PC-9 (cell line): Measurements from ENCODE around the gene SYT2.

Experiments
- EZH2 ChIP-seq: fragments of 200-600 bp; sonication (generic); IDR thresholded peaks from 2 replicates; pipeline ENCODE4 v1.8.0; 2017; ENCODE audit warnings: antibody characterized with exemption, low read depth
- TF ChIP-seq, protein P1 (sequence below): fragments of 200-600 bp; sonication (generic); conservative IDR thresholded peaks from 2 replicates; pipeline ENCODE4 v1.6.1; 2017; ENCODE audit warnings: mixed run types, antibody characterized with exemption, mild to moderate bottlenecking, moderate library complexity

DNA sequence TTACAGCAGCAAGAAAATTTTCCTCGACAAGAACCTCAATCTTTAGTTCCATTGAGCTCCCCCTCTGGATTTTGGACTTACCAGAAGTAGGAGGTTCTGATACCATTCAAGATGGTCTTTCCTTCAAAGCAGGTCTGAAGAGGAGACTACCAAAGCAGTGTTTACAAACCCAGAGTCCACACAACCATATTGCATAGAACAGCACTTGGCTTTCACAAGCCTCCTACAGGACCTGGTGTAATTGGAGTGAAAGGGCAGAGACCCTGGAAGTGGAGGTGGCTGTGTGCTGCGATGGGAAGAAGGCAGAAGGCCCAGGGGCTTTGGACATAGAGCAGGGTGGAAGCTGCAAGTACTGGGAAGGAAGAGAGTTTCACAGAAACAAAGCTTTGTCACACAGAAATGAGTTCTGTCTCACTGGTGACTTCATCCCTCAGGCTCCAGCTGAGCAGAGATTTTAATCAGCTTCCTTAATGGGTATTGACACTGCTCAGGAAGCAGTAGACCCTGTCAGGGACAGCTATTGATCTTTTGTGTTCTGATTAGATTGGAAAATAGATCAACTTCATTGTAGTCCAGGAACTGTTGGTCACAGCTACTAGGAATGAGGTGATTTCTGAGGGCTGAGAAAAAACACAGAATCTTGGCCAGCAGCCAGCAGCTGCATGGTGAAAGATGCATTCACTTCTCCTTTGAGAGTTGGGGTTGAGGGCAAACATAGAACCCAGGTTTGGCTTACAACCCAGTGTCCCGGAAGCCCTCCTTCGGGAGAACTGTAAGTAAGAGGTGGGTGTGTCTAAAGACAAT, 124.0 kb downstream of the SYT2 start:
- TF ChIP-seq, protein P1, sequence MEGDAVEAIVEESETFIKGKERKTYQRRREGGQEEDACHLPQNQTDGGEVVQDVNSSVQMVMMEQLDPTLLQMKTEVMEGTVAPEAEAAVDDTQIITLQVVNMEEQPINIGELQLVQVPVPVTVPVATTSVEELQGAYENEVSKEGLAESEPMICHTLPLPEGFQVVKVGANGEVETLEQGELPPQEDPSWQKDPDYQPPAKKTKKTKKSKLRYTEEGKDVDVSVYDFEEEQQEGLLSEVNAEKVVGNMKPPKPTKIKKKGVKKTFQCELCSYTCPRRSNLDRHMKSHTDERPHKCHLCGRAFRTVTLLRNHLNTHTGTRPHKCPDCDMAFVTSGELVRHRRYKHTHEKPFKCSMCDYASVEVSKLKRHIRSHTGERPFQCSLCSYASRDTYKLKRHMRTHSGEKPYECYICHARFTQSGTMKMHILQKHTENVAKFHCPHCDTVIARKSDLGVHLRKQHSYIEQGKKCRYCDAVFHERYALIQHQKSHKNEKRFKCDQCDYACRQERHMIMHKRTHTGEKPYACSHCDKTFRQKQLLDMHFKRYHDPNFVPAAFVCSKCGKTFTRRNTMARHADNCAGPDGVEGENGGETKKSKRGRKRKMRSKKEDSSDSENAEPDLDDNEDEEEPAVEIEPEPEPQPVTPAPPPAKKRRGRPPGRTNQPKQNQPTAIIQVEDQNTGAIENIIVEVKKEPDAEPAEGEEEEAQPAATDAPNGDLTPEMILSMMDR, result no peak
- no peak for TF ChIP-seq EZH2
